OCI-LY1 (cell line): Measurements from ENCODE around the gene HTR1D.

Source experiments
- EZH2 ChIP-seq: fragments of 200-600 bp; sonication (generic), shearing (Covaris generic); IDR thresholded peaks from 2 replicates; pipeline ENCODE4 v1.8.0; 2017; ENCODE audit warnings: borderline replicate concordance, mixed run types, mild to moderate bottlenecking, antibody characterized with exemption, low read length, moderate library complexity, mixed read lengths
- TF ChIP-seq, protein P1 (sequence below): fragments of 200-600 bp; sonication (generic), shearing (Covaris generic); IDR thresholded peaks from 2 replicates; pipeline ENCODE4 v1.5.1; 2017; ENCODE audit warnings: mild to moderate bottlenecking, antibody characterized with exemption, low read length, moderate library complexity, mixed read lengths

DNA sequence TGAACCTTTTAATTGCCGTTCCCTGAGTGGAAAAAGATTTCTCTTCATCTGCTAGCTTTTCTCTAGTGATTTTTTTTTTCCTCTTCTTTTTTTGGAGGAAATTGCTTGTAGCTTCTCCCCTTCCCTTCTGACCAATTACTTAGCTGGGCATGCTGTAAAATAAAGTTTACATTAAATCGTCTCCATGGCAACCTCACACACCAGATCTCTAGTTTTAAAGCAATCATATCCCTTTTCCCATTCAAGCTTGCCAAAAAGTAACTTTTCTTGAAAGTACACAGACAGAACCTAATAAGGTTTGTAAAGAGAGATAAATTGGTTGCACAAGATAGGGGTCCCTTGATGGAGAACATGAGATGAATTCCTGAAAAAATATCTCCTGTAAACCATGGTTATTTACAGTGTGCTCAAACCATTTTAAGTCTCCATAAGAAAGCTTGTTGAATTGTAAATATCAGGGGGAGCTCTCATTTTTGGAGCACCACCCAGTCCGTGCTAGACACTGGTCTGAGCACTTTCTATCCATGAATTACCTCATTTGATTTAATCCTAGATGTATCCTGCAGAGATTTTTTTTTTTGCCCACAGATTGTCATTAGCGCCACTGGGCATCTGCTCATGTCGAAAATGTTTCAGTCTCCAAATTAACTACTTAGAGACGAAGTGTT is 32.6 kb upstream of the HTR1D start:
- TF ChIP-seq, protein P1, sequence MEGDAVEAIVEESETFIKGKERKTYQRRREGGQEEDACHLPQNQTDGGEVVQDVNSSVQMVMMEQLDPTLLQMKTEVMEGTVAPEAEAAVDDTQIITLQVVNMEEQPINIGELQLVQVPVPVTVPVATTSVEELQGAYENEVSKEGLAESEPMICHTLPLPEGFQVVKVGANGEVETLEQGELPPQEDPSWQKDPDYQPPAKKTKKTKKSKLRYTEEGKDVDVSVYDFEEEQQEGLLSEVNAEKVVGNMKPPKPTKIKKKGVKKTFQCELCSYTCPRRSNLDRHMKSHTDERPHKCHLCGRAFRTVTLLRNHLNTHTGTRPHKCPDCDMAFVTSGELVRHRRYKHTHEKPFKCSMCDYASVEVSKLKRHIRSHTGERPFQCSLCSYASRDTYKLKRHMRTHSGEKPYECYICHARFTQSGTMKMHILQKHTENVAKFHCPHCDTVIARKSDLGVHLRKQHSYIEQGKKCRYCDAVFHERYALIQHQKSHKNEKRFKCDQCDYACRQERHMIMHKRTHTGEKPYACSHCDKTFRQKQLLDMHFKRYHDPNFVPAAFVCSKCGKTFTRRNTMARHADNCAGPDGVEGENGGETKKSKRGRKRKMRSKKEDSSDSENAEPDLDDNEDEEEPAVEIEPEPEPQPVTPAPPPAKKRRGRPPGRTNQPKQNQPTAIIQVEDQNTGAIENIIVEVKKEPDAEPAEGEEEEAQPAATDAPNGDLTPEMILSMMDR, result no peak
- no peak for TF ChIP-seq EZH2
